H1 (cell line): Measurements from ENCODE around the gene ABCA2. TPM values are rescaled to one million over a fixed set of nuclear protein-coding genes. Genes with fewer than 3 reads are reported as not detected.

Experiments
- CHD1 ChIP-seq: IDR thresholded peaks from 2 replicates; pipeline ENCODE4 v1.6.1; 2012; ENCODE audit warnings: low read depth, low read length, improper control_type of control experiment
- EZH2 ChIP-seq: fragments of 200-600 bp; sonication (generic); IDR thresholded peaks from 2 replicates; pipeline ENCODE4 v1.7.1; 2012; ENCODE audit warnings: low read depth, mild to moderate bottlenecking, moderate library complexity, low read length, inconsistent platforms; ENCODE audit not compliant: severe bottlenecking
- RFX5 ChIP-seq: IDR thresholded peaks from 2 replicates; pipeline ENCODE4 v1.6.1; 2011; ENCODE audit warnings: low read depth, low read length, improper control_type of control experiment, borderline replicate concordance
- SIN3A ChIP-seq, 2 experiments: IDR thresholded peaks in 1 of 2; conservative IDR thresholded peaks in 1 of 2; 2 replicates each; pipeline ENCODE4 v1.6.1; 2011 to 2012; ENCODE audit warnings: low read length in 2 of 2, improper control_type of control experiment in 1 of 2, low read depth in 1 of 2, mild to moderate bottlenecking in 1 of 2
- polyA plus RNA-seq, 7 experiments: library from polyadenylated mRNA; depleted of rRNA in 3 of 7; stranded (reverse) in 5 of 7; unstranded in 2 of 7; fragments of >200 nt in 5 of 7; fragments of 200-250 nt in 2 of 7; gene quantifications; 1 replicate in 5 of 7; 2 replicates in 1 of 7; 4 replicates in 1 of 7; pipeline versions ENCODE4 v1.2.1 to v1.2.3, GENCODE V29; 2011 to 2013; ENCODE audit warnings: missing spikeins in 2 of 7, mixed read lengths in 2 of 7
- total RNA-seq: library from RNA; stranded (reverse); fragmentation: NEBNext Ultra II Directional; extraction: Animal tissue kit (Norgen Biotek cat#: 25700); gene quantifications from 2 replicates; pipeline ENCODE4 v1.2.1, GENCODE V29; 2021

ABCA2 gene
- total and polyA plus RNA-seq, 2 of the 8 experiments (the other 6 are each of a cell fraction or from before 2014, with no cell fraction given): 12.5 to 14.3 TPM

- TF ChIP-seq EZH2 (no peak), CHD1 (no peak), SIN3A (conservative IDR thresholded peaks at IDR 0.05 in 1 of 2, IDR thresholded peaks at IDR 0.05 in 1 of 2; ENCODE audit: low read depth in 1 of 2, low read length in 2 of 2) (no peak), RFX5 (no peak)
Observed at GRCh38 chr9:137023157-137023556, 4.9 kb downstream of the ABCA2 start (continued).
